ENCODE measurements around the gene HSPD1. TPM values are rescaled to one million over a fixed set of nuclear protein-coding genes. Genes with fewer than 3 reads are reported as not detected.
"Not testable (repeated sequence)": the region's sequence is repeated elsewhere in the genome, so short reads cannot be mapped to it uniquely, and the experiment has no call there.

Gene HSPD1
- total and polyA plus RNA-seq, 7 donors = 98.9 to 313 (median 121) TPM

DNA sequence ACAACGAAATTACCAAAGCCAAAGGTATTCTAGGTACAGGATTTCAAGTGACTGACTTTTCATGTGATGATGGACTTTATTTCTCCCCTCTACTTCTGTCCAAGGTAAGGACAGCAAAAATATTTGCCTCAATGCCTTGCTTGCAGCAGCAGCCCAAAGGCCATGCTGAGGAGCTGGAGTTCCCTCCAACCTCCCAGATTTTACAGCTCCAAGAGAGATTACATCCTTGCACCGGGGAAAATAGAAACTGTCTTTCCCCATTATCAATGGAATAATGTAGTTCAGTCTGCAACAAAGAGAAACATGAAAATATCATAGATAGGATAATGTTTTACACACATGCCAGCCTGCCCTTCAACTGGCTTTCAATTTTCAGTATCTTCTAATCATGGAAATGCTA, 13.5 kb downstream of the HSPD1 start:
- H3K9me3 ChIP-seq = peaks cover 0 to 7% (median 4%) of the 10 kb centered on the region in 4 donors
- WGBS, 2 donors = 86 to 97% methylated on average over 2 of the region's 2 CpGs
- H3K4me3 ChIP-seq = no peak overlapping the region
- H3K4me1 ChIP-seq = no peaks in the 10 kb centered on the region
- H3K36me3 ChIP-seq = peaks cover 35 to 76% (median 46%) of the 10 kb centered on the region in 4 donors
- no peak overlapping the region for H3K27ac ChIP-seq
- no peak for DNase-seq
- intact Hi-C loops (cut with DNase I) = no loop called here
- no peak for TF ChIP-seq EP300 (IDR thresholded peaks at IDR 0.05)
- no peak for TF ChIP-seq POLR2A (IDR thresholded peaks at IDR 0.05)
- TF ChIP-seq, protein P1, sequence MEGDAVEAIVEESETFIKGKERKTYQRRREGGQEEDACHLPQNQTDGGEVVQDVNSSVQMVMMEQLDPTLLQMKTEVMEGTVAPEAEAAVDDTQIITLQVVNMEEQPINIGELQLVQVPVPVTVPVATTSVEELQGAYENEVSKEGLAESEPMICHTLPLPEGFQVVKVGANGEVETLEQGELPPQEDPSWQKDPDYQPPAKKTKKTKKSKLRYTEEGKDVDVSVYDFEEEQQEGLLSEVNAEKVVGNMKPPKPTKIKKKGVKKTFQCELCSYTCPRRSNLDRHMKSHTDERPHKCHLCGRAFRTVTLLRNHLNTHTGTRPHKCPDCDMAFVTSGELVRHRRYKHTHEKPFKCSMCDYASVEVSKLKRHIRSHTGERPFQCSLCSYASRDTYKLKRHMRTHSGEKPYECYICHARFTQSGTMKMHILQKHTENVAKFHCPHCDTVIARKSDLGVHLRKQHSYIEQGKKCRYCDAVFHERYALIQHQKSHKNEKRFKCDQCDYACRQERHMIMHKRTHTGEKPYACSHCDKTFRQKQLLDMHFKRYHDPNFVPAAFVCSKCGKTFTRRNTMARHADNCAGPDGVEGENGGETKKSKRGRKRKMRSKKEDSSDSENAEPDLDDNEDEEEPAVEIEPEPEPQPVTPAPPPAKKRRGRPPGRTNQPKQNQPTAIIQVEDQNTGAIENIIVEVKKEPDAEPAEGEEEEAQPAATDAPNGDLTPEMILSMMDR (IDR thresholded peaks at IDR 0.05) = no peak
- TF ChIP-seq POLR2AphosphoS5 (IDR thresholded peaks at IDR 0.05) = no peak
- no peaks in the 10 kb centered on the region for H3K27me3 ChIP-seq

DNA sequence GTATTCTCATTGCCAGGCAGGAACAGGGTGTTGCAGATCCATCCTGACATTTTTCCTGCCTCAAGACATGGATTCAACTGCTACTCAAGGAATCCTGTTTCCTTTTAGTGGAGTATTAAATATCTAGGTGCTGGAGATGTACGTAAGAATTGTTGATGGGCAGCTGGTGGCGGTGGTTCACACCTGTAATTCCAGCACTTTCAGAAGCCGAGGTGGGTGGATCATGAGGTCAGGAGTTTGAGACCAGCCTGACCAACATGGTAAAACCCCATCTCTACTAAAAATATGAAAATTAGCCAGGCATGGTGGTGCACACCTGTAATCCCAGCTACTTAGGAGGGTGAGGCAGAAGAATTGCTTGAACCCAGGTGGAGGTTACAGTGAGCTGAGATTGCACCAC, 15.4 kb downstream of the HSPD1 start:
- H3K9me3 ChIP-seq; H3K27me3 ChIP-seq; H3K4me3 ChIP-seq; intact Hi-C loops (cut with DNase I); DNase-seq; H3K27ac ChIP-seq; H3K4me1 ChIP-seq: not testable (repeated sequence)
- H3K36me3 ChIP-seq = peaks cover 20 to 64% (median 27%) of the 10 kb centered on the region in 4 donors
- WGBS, 2 donors = 93% methylated on average over 3 of the region's 3 CpGs

DNA sequence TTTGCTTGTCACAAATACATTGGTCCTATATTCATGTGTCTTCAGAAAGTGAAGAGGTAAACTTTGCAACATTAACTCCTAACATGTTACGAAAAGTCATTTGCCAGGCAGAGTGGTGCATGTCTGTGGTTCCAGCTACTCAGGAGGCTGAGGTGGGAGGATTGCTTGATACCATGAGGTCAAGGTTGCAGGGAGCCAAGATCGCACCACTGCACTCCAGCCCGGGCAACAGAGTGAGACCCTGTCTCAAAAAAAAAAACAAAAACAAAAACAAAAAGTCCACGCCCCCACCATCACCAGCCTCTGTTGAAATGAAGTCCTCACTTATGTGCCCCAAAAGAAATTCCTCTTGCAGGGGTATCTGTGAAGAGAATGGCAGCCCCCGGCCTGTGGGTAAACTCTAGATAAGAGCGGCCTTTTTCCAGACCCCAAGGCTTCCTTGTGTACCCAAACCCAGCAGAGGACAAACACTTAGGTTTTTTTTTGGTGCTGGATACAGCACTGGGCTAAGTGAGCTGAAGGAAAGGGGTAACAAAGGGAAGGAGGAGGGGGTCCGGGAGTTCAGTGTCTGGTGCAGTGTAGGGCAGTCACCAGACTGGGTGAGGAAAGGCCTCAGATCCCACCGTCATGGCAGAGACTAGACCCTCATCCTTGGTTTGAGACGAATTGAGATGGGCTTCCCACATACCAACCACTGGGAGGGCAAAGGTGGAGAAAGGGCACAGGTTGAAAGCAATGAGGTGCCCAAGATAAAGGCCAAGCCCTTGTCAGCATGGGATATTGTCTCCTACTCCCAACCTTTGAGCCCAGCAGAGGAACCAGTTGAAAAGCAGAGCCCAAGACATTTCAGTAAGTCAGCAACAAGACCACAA, 19.2 kb downstream of the HSPD1 start:
- Histone ChIP-seq H3K36me3 (peaks cover 7 to 61% (median 7%) of the 10 kb centered on the region in 4 donors), H3K27me3 (no peaks in the 10 kb centered on the region), H3K9me3 (peaks cover 0 to 7% (median 4%) of the 10 kb centered on the region in 4 donors), H3K4me1 (no peaks in the 10 kb centered on the region), H3K27ac (no peak overlapping the region), H3K4me3 (no peak overlapping the region)
- DNase-seq = no peak
- intact Hi-C loops (cut with DNase I) = no loop called here
- WGBS, 2 donors = 96 to 97% methylated on average over 9 of the region's 9 CpGs
- TF ChIP-seq, protein P1 (IDR thresholded peaks at IDR 0.05) = no peak
- TF ChIP-seq POLR2A (IDR thresholded peaks at IDR 0.05) (no peak), EP300 (IDR thresholded peaks at IDR 0.05) (no peak), POLR2AphosphoS5 (IDR thresholded peaks at IDR 0.05) (no peak)

DNA sequence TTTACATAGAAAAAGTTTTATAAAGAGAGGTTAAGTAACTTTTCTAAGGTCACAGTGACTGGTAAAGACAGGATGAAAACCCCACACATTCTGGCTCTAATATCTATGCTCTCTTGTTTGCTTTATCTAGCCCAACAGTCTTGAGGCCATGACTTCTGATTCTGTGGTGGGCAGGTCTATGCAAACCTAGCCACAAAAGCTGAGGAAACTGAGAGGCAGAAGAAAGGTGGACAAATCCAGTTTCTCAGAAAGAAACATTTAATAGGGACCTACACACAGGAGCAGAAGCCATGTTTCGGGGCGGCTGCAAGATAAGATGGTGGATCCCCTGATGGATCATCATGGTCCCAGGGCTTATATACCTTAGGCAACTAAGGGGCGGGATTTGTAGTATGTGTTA, 21.8 kb downstream of the HSPD1 start:
- 97% methylated on average over 3 of the region's 3 CpGs for WGBS, 2 donors
- no peak for TF ChIP-seq POLR2AphosphoS5 (IDR thresholded peaks at IDR 0.05)
- intact Hi-C loops (cut with DNase I) = no loop called here

DNA sequence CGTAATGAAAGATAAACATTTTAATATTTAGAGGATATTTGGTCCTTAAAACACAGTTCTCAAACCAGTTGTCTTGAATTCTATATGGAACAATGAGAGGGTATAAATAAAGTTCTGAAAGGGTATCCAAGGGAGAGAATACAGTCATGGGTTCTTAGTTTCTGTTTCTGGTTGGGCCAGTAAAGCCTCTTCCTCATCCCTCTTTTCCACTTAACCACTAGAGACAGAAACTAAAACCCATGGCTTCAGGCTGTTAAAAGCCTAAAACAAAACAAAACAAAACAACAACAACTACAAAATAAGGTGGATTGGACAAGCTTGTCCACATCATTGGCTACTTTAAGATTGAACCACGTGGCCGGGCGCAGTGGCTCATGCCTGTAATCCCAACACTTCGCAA, 27.5 kb downstream of the HSPD1 start:
- H3K27me3 ChIP-seq = no peaks in the 10 kb centered on the region
- TF ChIP-seq EP300 (IDR thresholded peaks at IDR 0.05) (no peak), POLR2AphosphoS5 (IDR thresholded peaks at IDR 0.05) (no peak), POLR2A (IDR thresholded peaks at IDR 0.05) (no peak)
- TF ChIP-seq, protein P1 (IDR thresholded peaks at IDR 0.05) = no peak
- 95 to 96% methylated on average over 5 of the region's 5 CpGs for WGBS, 2 donors
- H3K27ac ChIP-seq = no peak overlapping the region
- intact Hi-C loops (cut with DNase I) = no loop called here
- H3K4me3 ChIP-seq = no peak overlapping the region
- peaks cover 26 to 96% (median 47%) of the 10 kb centered on the region in 4 donors for H3K36me3 ChIP-seq
- H3K9me3 ChIP-seq = no peaks in the 10 kb centered on the region
- DNase-seq = no peak
- no peaks in the 10 kb centered on the region for H3K4me1 ChIP-seq

More for the DNA sequence above, 21.8 kb downstream of the HSPD1 start:
- Histone ChIP-seq H3K27me3 (no peaks in the 10 kb centered on the region), H3K9me3 (no peaks in the 10 kb centered on the region), H3K4me3 (no peak overlapping the region), H3K36me3 (peaks cover 16 to 69% (median 22%) of the 10 kb centered on the region in 4 donors), H3K27ac (no peak overlapping the region), H3K4me1 (no peaks in the 10 kb centered on the region)
- DNase-seq = no peak
